Liver (tissue), 3 donors: ENCODE results near the gene MAP3K21.

Source experiments
- ATF3 ChIP-seq: IDR thresholded peaks from 2 replicates; pipeline ENCODE4 v1.6.1; 2016; ENCODE audit warnings: antibody characterized with exemption
- CTCF ChIP-seq: fragments of 150-350 bp; IDR thresholded peaks from 2 replicates; pipeline ENCODE4 v1.5.1; 2017; ENCODE audit warnings: improper control_type of control experiment, low read depth, low read length; ENCODE audit not compliant: missing input control
- GABPA ChIP-seq, 2 donors: IDR thresholded peaks in 1 of 2; conservative IDR thresholded peaks in 1 of 2; 2 replicates each; pipeline ENCODE4 v1.6.1; 2016; ENCODE audit warnings: antibody characterized with exemption in 2 of 2, mild to moderate bottlenecking in 1 of 2, moderate library complexity in 1 of 2
- RAD21 ChIP-seq, 2 donors: IDR thresholded peaks; 2 replicates each; pipeline ENCODE4 v1.6.1; 2016; ENCODE audit warnings: antibody characterized with exemption in 2 of 2, mild to moderate bottlenecking in 2 of 2
- REST ChIP-seq: IDR thresholded peaks from 2 replicates; pipeline ENCODE4 v1.6.1; 2016; ENCODE audit warnings: antibody characterized with exemption, mild to moderate bottlenecking
- RXRA ChIP-seq, 2 donors: IDR thresholded peaks; 2 replicates each; pipeline ENCODE4 v1.6.1; 2017 to 2018; ENCODE audit warnings: antibody characterized with exemption in 2 of 2, mild to moderate bottlenecking in 1 of 2
- SP1 ChIP-seq: IDR thresholded peaks from 2 replicates; pipeline ENCODE4 v1.6.1; 2018; ENCODE audit warnings: antibody characterized with exemption, mild to moderate bottlenecking
- YY1 ChIP-seq: IDR thresholded peaks from 2 replicates; pipeline ENCODE4 v1.6.1; 2016; ENCODE audit warnings: antibody characterized with exemption, mild to moderate bottlenecking
- donor health status: healthy.
- donor health status: healthy.

GRCh38 chr1:233356705-233356987 is 29.1 kb downstream of the MAP3K21 start:
- no peak for TF ChIP-seq CTCF
- TF ChIP-seq RAD21 (IDR thresholded peaks at IDR 0.05): no peak
- no peak for TF ChIP-seq YY1
- no peak for TF ChIP-seq REST
- no peak for TF ChIP-seq RXRA (IDR thresholded peaks at IDR 0.05)
- no peak for TF ChIP-seq GABPA (IDR thresholded peaks at IDR 0.05 in 1 of 2, conservative IDR thresholded peaks at IDR 0.05 in 1 of 2)
- no peak for TF ChIP-seq SP1
- no peak for TF ChIP-seq ATF3
